ENCODE measurements around the gene PTPRH. TPM values are rescaled to one million over a fixed set of nuclear protein-coding genes. Genes with fewer than 3 reads are reported as not detected.

PTPRH gene
- total RNA-seq, 1 donor from 2014 or later = 0.64 TPM

DNA sequence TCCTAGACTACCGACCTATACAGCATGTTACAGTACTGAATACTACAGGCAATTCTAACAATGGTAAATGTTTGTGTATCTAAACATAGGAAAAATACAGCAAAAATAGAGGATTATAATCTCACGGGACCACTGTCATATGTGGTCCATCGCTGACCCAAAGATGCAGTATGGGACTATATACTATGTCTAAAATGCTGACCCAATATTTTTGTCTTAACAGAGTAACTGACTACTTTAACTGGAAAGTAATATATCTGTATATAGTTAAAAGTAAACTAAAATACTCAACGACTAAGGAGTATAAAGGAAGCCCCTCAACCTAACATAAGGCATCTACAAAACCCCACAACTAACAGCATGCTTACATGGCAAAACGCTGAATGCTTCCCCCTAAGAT lies 23.7 kb upstream of the PTPRH start:
- no peak overlapping the region for H3K4me3 ChIP-seq
- intact Hi-C loops (cut with DNase I) = no loop called here
- TF ChIP-seq, protein P1, sequence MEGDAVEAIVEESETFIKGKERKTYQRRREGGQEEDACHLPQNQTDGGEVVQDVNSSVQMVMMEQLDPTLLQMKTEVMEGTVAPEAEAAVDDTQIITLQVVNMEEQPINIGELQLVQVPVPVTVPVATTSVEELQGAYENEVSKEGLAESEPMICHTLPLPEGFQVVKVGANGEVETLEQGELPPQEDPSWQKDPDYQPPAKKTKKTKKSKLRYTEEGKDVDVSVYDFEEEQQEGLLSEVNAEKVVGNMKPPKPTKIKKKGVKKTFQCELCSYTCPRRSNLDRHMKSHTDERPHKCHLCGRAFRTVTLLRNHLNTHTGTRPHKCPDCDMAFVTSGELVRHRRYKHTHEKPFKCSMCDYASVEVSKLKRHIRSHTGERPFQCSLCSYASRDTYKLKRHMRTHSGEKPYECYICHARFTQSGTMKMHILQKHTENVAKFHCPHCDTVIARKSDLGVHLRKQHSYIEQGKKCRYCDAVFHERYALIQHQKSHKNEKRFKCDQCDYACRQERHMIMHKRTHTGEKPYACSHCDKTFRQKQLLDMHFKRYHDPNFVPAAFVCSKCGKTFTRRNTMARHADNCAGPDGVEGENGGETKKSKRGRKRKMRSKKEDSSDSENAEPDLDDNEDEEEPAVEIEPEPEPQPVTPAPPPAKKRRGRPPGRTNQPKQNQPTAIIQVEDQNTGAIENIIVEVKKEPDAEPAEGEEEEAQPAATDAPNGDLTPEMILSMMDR (IDR thresholded peaks at IDR 0.05) = no peak
- no peaks in the 10 kb centered on the region for H3K27me3 ChIP-seq
- H3K27ac ChIP-seq = no peak overlapping the region
- H3K4me1 ChIP-seq = no peaks in the 10 kb centered on the region
- DNase-seq (ENCODE audit: low spot score in 2 of 2) = no peak
- no peaks in the 10 kb centered on the region for H3K9me3 ChIP-seq
- peaks cover 82 to 93% of the 10 kb centered on the region in 2 donors for H3K36me3 ChIP-seq

DNA sequence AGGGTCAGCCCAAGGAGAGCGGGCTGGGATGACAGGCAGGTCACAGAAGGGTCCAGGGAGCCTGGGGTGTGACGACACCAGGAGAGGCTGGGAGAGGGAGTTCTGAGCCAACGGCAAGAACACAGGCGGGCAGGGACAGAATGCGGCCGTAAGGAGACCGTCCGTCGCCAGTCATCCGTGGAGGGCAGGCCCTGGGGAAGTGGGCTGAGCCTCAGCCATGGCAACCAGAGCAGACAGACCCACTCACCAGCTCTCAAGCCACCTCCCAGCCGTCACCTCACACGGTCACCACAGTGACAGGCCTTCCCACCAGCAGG lies 22.9 kb upstream of the PTPRH start:
- Histone ChIP-seq H3K27me3 (no peaks in the 10 kb centered on the region), H3K36me3 (peaks cover 82 to 89% of the 10 kb centered on the region in 2 donors), H3K4me3 (no peak overlapping the region), H3K4me1 (no peaks in the 10 kb centered on the region), H3K9me3 (no peaks in the 10 kb centered on the region), H3K27ac (no peak overlapping the region)
- DNase-seq (ENCODE audit: low spot score in 2 of 2) = no peak
- TF ChIP-seq, protein P1 (IDR thresholded peaks at IDR 0.05) = no peak
- intact Hi-C loops (cut with DNase I) = no loop called here

DNA sequence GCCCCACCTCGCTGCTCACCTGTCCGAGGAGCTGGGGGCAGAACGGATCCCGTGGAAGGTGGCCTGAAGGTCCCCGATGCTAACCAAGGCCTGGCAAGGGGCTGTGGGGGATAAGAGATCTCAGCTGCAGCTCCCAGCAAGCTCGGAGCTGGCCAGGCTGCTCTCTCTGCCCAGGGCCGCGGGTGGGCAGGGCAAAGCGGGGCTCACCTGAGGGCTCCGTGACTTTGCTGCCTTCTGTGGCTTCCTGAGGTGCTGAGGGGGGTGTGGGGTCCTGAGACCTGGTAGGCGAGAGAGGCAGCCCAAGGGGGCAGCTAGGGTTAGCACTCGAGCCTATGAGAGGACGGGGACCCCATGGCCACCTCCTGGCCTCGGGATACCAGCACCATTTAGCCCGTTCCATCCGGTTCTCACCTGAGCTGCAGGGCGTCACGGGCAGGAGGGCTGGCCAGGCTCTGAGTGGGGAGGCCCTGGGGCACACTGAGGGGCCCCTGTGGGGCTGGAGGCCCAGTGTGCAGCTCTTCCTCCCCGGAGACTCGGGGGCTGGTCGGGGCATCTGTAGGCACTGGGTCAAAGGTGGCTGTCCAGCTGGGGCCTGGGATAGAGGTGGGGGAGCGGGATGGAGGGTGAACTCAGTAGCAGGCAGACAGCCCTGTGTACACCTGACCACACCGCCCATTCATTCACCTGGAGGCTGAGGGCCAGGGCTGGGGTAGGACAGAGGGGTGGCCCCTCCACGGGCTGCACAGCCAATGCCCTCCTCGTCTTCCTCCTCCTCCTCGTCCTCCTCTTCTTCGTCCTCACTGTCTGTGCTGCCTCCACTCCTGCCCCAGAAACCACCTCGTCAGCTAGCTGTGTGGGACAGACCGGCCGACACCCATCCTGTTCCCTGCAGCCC lies 22.3 kb upstream of the PTPRH start:
- Histone ChIP-seq H3K4me3 (no peak overlapping the region), H3K4me1 (no peaks in the 10 kb centered on the region), H3K36me3 (peaks cover 82 to 89% of the 10 kb centered on the region in 2 donors), H3K9me3 (no peaks in the 10 kb centered on the region), H3K27ac (no peak overlapping the region), H3K27me3 (no peaks in the 10 kb centered on the region)
- DNase-seq (ENCODE audit: low spot score in 2 of 2) = no peak
- TF ChIP-seq, protein P1 (IDR thresholded peaks at IDR 0.05) = no peak
- intact Hi-C loops (cut with DNase I) = no loop called here

DNA sequence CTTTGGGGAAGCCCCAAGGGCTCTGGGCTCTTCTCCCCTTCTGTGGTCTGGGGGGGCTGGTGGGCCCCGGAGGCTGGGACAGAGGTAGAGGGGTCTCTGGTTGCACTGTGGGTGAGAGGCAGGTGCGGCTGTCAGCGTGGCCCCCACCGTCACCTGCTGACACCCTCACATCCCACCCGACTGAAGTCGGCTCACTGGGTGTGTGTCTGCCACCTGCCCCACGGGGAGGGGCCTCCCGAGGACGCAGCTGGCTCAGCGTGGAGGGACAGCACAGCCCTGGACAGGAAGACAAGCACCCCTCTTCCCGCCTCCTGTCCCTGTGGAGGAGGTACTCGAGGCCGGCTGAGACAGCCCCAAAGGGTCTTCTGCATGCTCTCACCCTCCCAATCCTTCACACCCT lies 21.5 kb upstream of the PTPRH start:
- TF ChIP-seq, protein P1 (IDR thresholded peaks at IDR 0.05) = no peak

DNA sequence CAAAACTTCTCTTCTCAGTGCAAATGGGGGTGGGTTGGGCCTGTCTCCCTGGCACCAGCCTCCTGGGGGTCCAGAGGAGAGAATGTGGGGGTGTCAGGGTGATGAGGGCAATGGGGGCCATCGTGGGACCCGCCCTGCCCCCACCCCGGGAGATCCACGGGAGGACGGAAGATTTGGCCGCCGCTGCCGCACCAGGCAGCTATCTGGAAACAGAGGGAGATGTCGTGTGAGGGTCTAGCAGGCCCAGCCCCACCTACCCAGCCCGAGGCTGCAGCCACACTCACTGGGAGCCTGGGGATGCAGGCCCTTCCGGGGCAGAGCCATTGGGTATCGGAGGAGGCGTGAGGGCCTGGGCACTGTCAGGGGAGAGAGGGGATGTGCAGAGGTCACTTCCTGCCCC lies 21.0 kb upstream of the PTPRH start:
- Histone ChIP-seq H3K27ac (no peak overlapping the region), H3K36me3 (peaks cover 74 to 77% of the 10 kb centered on the region in 2 donors), H3K27me3 (no peaks in the 10 kb centered on the region), H3K4me1 (no peaks in the 10 kb centered on the region), H3K4me3 (no peak overlapping the region), H3K9me3 (no peaks in the 10 kb centered on the region)
- no peak for DNase-seq (ENCODE audit: low spot score in 2 of 2)
- intact Hi-C loops (cut with DNase I) = no loop called here
- TF ChIP-seq, protein P1 (IDR thresholded peaks at IDR 0.05) = no peak

More for the DNA sequence above, 21.5 kb upstream of the PTPRH start:
- Histone ChIP-seq H3K4me1 (no peaks in the 10 kb centered on the region), H3K4me3 (no peak overlapping the region), H3K27ac (no peak overlapping the region), H3K9me3 (no peaks in the 10 kb centered on the region), H3K27me3 (no peaks in the 10 kb centered on the region), H3K36me3 (peaks cover 76 to 82% of the 10 kb centered on the region in 2 donors)
- DNase-seq (ENCODE audit: low spot score in 2 of 2) = no peak
- intact Hi-C loops (cut with DNase I) = no loop called here
